ENCODE data around the gene JAKMIP2. TPM values are rescaled to one million over a fixed set of nuclear protein-coding genes. Genes with fewer than 3 reads are reported as not detected.

Gene JAKMIP2
- total RNA-seq, 1 experiment from 2014 or later: 6.4 TPM

- Histone ChIP-seq H2AK5ac (ENCODE audit: insufficient read length, low read length) (no peak overlapping the region), H3K9me3 (ENCODE audit: control insufficient read depth, low read depth, low read length) (no peaks in the 10 kb centered on the region), H2AFZ (ENCODE audit: low read length) (no peak overlapping the region), H2BK12ac (ENCODE audit: insufficient read length, low read depth, low read length) (no peak overlapping the region), H3K4me2 (ENCODE audit: insufficient read depth, insufficient read length, low read length) (no peak overlapping the region), H2BK15ac (ENCODE audit: low read depth, low read length) (no peak overlapping the region), H3K79me2 (ENCODE audit: insufficient read depth, low read length) (no peaks in the 10 kb centered on the region), H3T11ph (ENCODE audit: low read length) (no peak overlapping the region), H3K14ac (ENCODE audit: insufficient read depth, low read length) (no peak overlapping the region), H3K4ac (ENCODE audit: low read depth, low read length) (no peak overlapping the region), H4K8ac (replicated peaks; ENCODE audit: insufficient read length, low read depth, low read length) (no peak overlapping the region), H2BK5ac (ENCODE audit: insufficient read length, low read length) (no peak overlapping the region), H3K18ac (ENCODE audit: insufficient read length, low read depth, low read length) (no peak overlapping the region), H2BK120ac (ENCODE audit: low read depth, low read length, poor library complexity, severe bottlenecking) (no peak overlapping the region), H3K27me3 (ENCODE audit: insufficient read depth, low read length) (no peaks in the 10 kb centered on the region), H3K56ac (ENCODE audit: insufficient read length, low read depth, low read length) (no peak overlapping the region), H3K27ac (ENCODE audit: insufficient read length, low read depth, low read length) (no peak overlapping the region), H4K91ac (ENCODE audit: insufficient read length, low read depth, low read length) (no peak overlapping the region), H4K5ac (ENCODE audit: insufficient read length, low read depth, low read length) (no peak overlapping the region), H2BK20ac (ENCODE audit: low read depth, low read length, poor library complexity, severe bottlenecking) (no peak overlapping the region), H3K79me1 (ENCODE audit: insufficient read depth, low read depth, low read length, poor library complexity, severe bottlenecking) (no peaks in the 10 kb centered on the region), H3K23me2 (ENCODE audit: insufficient read length, low read depth, low read length, poor library complexity, severe bottlenecking) (no peaks in the 10 kb centered on the region), H3K23ac (ENCODE audit: insufficient read length, low read depth, low read length) (no peak overlapping the region), H3K9ac (ENCODE audit: extremely low read depth, insufficient read length, low read length) (no peak overlapping the region), H4K20me1 (ENCODE audit: control insufficient read depth, insufficient read depth, insufficient read length) (no peaks in the 10 kb centered on the region), H3K4me1 (ENCODE audit: insufficient read depth, low read length) (no peaks in the 10 kb centered on the region)
- Mint-ChIP-seq H3K9me3 (no peaks in the 10 kb centered on the region), H3K27me3 (ENCODE audit: low read depth) (no peaks in the 10 kb centered on the region), H3K36me3 (ENCODE audit: insufficient read depth in 1 of 3, low read depth in 3 of 3) (peaks cover 7 to 45% (median 28%) of the 10 kb centered on the region in 3 experiments; a peak in 6 of 7 replicates), H3K4me3 (no peak overlapping the region), H3K4me1 (peaks cover 3 to 9% of the 10 kb centered on the region in 2 experiments; a peak in 2 of 4 replicates), H3K27ac (peak overlapping the region in 2 of 3 experiments; percentile 3 to 57; a peak in 4 of 7 replicates)
- WGBS (ENCODE audit: extremely low coverage, insufficient read length, low lambda C conversion rate): no CpG with 5 or more reads among the region's 2 CpGs
- DNase-seq: no peak
- no peak for TF ChIP-seq CTCF (conservative IDR thresholded peaks at IDR 0.05)
Observed at GRCh38 chr5:147626464-147626863, 156.1 kb downstream of the JAKMIP2 start.
